Central memory CD8-positive, alpha-beta T cell (primary cell): ENCODE results near the gene HMGCS1.
"Not testable (repeated sequence)": the region's sequence is repeated elsewhere in the genome, so short reads cannot be mapped to it uniquely, and the experiment has no call there.

Experiments
- ATAC-seq: fragments of 150-1000 bp; cut with Tn5 transposase; replicated peaks from 2 replicates; pipeline ENCODE4 v1.10.0; 2022; ENCODE audit warnings: mild to moderate bottlenecking, moderate FRiP score, moderate number of reproducible peaks; ENCODE audit not compliant: poor library complexity, severe bottlenecking; ENCODE audit errors: extremely low read depth
- DNase-seq, 2 donors: peaks; one replicate each; pipeline ENCODE4 v3.0.0; 2021; ENCODE audit warnings: low spot score in 2 of 2
- H3K27ac Mint-ChIP-seq: one replicate; pipeline ENCODE4 v1.8.0; 2022; ENCODE audit warnings: low read depth, mild to moderate bottlenecking, moderate library complexity, mixed read lengths
- H3K27me3 Mint-ChIP-seq: one replicate; pipeline ENCODE4 v1.8.0; 2022; ENCODE audit warnings: mixed read lengths
- H3K36me3 Mint-ChIP-seq: one replicate; pipeline ENCODE4 v1.8.0; 2022; ENCODE audit warnings: mild to moderate bottlenecking, moderate library complexity, mixed read lengths; ENCODE audit not compliant: insufficient read depth
- H3K4me1 Mint-ChIP-seq: one replicate; pipeline ENCODE4 v1.8.0; 2022; ENCODE audit warnings: mixed read lengths
- H3K4me3 Mint-ChIP-seq: one replicate; pipeline ENCODE4 v1.8.0; 2022; ENCODE audit warnings: mild to moderate bottlenecking, moderate library complexity, mixed read lengths
- H3K9me3 Mint-ChIP-seq: one replicate; pipeline ENCODE4 v1.8.0; 2022; ENCODE audit warnings: mixed read lengths

HMGCS1 gene

GRCh38 chr5:43335681-43336080 lies 22.5 kb upstream of the HMGCS1 start:
- no peaks in the 10 kb centered on the region for H3K4me1 Mint-ChIP-seq
- DNase-seq (no peak), ATAC-seq (no peak)
- H3K27me3 Mint-ChIP-seq, result peaks cover 34% of the 10 kb centered on the region
- no peak overlapping the region for H3K27ac Mint-ChIP-seq
- H3K36me3 Mint-ChIP-seq, result no peaks in the 10 kb centered on the region
- H3K9me3 Mint-ChIP-seq, result peaks cover 14% of the 10 kb centered on the region
- H3K4me3 Mint-ChIP-seq, result no peak overlapping the region

GRCh38 chr5:43332401-43332800 lies 19.2 kb upstream of the HMGCS1 start:
- Mint-ChIP-seq H3K4me3 (no peak overlapping the region), H3K27ac (no peak overlapping the region), H3K36me3 (no peaks in the 10 kb centered on the region), H3K9me3 (peaks cover 14% of the 10 kb centered on the region), H3K27me3 (peaks cover 16% of the 10 kb centered on the region), H3K4me1 (no peaks in the 10 kb centered on the region)
- DNase-seq (no peak), ATAC-seq (no peak)

GRCh38 chr5:43325624-43326023 lies 12.4 kb upstream of the HMGCS1 start:
- not testable (repeated sequence) for H3K9me3 Mint-ChIP-seq, ATAC-seq, H3K27me3 Mint-ChIP-seq, H3K36me3 Mint-ChIP-seq, H3K4me1 Mint-ChIP-seq, H3K27ac Mint-ChIP-seq, H3K4me3 Mint-ChIP-seq, DNase-seq

- H3K27ac Mint-ChIP-seq, DNase-seq, H3K36me3 Mint-ChIP-seq, ATAC-seq, H3K9me3 Mint-ChIP-seq, H3K27me3 Mint-ChIP-seq, H3K4me3 Mint-ChIP-seq, H3K4me1 Mint-ChIP-seq: not testable (repeated sequence)
Measured at GRCh38 chr5:43323488-43323887, 10.3 kb upstream of the HMGCS1 start.

- Mint-ChIP-seq H3K27ac (no peak overlapping the region), H3K36me3 (no peaks in the 10 kb centered on the region), H3K4me3 (no peak overlapping the region), H3K27me3 (peaks cover 3% of the 10 kb centered on the region), H3K9me3 (no peaks in the 10 kb centered on the region), H3K4me1 (no peaks in the 10 kb centered on the region)
- no peak for DNase-seq
- ATAC-seq, result no peak
Measured at GRCh38 chr5:43320846-43321245, 7.6 kb upstream of the HMGCS1 start.

- DNase-seq (no peak), ATAC-seq (no peak)
Measured at GRCh38 chr5:43316421-43316820, 3.2 kb upstream of the HMGCS1 start.

GRCh38 chr5:43315682-43316081 lies 2.5 kb upstream of the HMGCS1 start:
- DNase-seq, result no peak
- peaks cover 9% of the 10 kb centered on the region for H3K27me3 Mint-ChIP-seq
- H3K27ac Mint-ChIP-seq, result no peak overlapping the region
- peaks cover 23% of the 10 kb centered on the region for H3K4me1 Mint-ChIP-seq
- H3K9me3 Mint-ChIP-seq, result no peaks in the 10 kb centered on the region
- H3K4me3 Mint-ChIP-seq, result no peak overlapping the region
- peaks cover 14% of the 10 kb centered on the region for H3K36me3 Mint-ChIP-seq
- no peak for ATAC-seq

More at GRCh38 chr5:43316421-43316820, 3.2 kb upstream of the HMGCS1 start:
- Mint-ChIP-seq H3K9me3 (no peaks in the 10 kb centered on the region), H3K36me3 (peaks cover 14% of the 10 kb centered on the region), H3K27ac (no peak overlapping the region), H3K27me3 (peaks cover 9% of the 10 kb centered on the region), H3K4me1 (peaks cover 23% of the 10 kb centered on the region), H3K4me3 (no peak overlapping the region)

GRCh38 chr5:43315263-43315662 lies 2.1 kb upstream of the HMGCS1 start:
- H3K27me3 Mint-ChIP-seq, result peaks cover 9% of the 10 kb centered on the region
- H3K36me3 Mint-ChIP-seq, result peaks cover 14% of the 10 kb centered on the region
- ATAC-seq (no peak), DNase-seq (no peak)
- H3K27ac Mint-ChIP-seq, result no peak overlapping the region
- H3K4me1 Mint-ChIP-seq, result peaks cover 23% of the 10 kb centered on the region
- H3K9me3 Mint-ChIP-seq, result no peaks in the 10 kb centered on the region
- H3K4me3 Mint-ChIP-seq, result no peak overlapping the region

GRCh38 chr5:43314724-43315123 lies 1.5 kb upstream of the HMGCS1 start:
- no peak for ATAC-seq
- H3K9me3 Mint-ChIP-seq, result no peaks in the 10 kb centered on the region
- peaks cover 14% of the 10 kb centered on the region for H3K36me3 Mint-ChIP-seq
- H3K4me3 Mint-ChIP-seq, result no peak overlapping the region
- no peak for DNase-seq
- no peak overlapping the region for H3K27ac Mint-ChIP-seq
- peaks cover 9% of the 10 kb centered on the region for H3K27me3 Mint-ChIP-seq
- peaks cover 23% of the 10 kb centered on the region for H3K4me1 Mint-ChIP-seq

GRCh38 chr5:43313854-43314457 lies 744 bp upstream of the HMGCS1 start:
- no peak for DNase-seq
- Mint-ChIP-seq H3K4me1 (peaks cover 30% of the 10 kb centered on the region), H3K36me3 (peaks cover 14% of the 10 kb centered on the region), H3K27me3 (peaks cover 9% of the 10 kb centered on the region), H3K27ac (peak overlapping the region; percentile 95), H3K9me3 (no peaks in the 10 kb centered on the region), H3K4me3 (peak overlapping the region; percentile 90)
- no peak for ATAC-seq

GRCh38 chr5:43312699-43313034 lies 545 bp downstream of the HMGCS1 start:
- ATAC-seq, result peak; percentile 22
- DNase-seq, result no peak
- Mint-ChIP-seq H3K9me3 (no peaks in the 10 kb centered on the region), H3K4me3 (peak overlapping the region; percentile 90), H3K36me3 (peaks cover 15% of the 10 kb centered on the region), H3K27ac (peak overlapping the region; percentile 95), H3K4me1 (peaks cover 30% of the 10 kb centered on the region), H3K27me3 (peaks cover 9% of the 10 kb centered on the region)

- Mint-ChIP-seq H3K4me3 (peak overlapping the region; percentile 90), H3K27ac (peak overlapping the region; percentile 95), H3K36me3 (peaks cover 15% of the 10 kb centered on the region), H3K9me3 (no peaks in the 10 kb centered on the region), H3K27me3 (peaks cover 9% of the 10 kb centered on the region), H3K4me1 (peaks cover 30% of the 10 kb centered on the region)
- ATAC-seq (no peak), DNase-seq (no peak)
Measured at GRCh38 chr5:43312076-43312661, 1.0 kb downstream of the HMGCS1 start.

GRCh38 chr5:43309637-43310036 lies 3.6 kb downstream of the HMGCS1 start:
- no peaks in the 10 kb centered on the region for H3K9me3 Mint-ChIP-seq
- H3K27ac Mint-ChIP-seq, result no peak overlapping the region
- DNase-seq (no peak), ATAC-seq (no peak)
- H3K4me3 Mint-ChIP-seq, result no peak overlapping the region
- peaks cover 37% of the 10 kb centered on the region for H3K4me1 Mint-ChIP-seq
- H3K36me3 Mint-ChIP-seq, result peaks cover 15% of the 10 kb centered on the region
- peaks cover 5% of the 10 kb centered on the region for H3K27me3 Mint-ChIP-seq
